Measurements from ENCODE around the gene MACROD1.
A peak's percentile ranks its signal among the peaks of the same experiment; 100 is the strongest.

MACROD1 gene

DNA sequence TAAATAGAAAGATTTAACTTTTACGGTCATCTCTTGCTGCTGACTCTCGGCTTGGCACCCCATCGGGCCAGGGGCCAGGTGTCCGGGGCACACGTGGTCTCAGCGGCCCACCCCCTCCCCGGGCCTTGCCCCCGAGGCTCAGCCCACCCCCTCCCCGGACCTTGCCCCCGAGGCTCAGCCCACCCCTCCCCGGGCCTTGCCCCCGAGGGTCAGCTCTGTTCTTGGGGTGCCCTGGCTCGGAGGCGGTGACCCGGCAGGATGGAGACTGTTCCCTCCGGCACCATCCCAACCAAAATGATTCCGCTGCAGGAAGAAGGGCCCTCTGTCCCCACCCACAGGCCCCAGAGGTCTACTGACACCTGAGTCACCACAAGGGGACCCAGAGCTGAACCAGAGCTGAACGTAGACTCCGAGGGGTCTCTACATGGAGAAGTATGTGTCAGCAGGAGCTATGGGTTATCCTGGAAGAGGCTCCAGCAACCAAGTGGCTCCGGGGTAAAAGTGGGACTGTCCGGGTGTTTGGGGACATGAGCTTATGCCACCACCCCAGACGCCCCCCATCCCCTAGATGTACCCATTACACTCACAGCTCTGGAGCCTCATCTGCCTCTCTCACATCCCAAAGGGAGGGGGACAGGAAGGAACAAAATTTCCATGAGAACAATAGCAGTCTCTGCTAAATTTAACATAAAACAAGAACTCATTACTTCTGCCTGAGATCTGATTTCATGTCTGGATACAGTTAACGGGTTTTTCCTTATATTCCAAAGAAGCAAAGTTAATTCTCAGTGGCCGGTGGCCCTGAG lies 38.4 kb downstream of the MACROD1 start:
- DNase-seq: no peak

DNA sequence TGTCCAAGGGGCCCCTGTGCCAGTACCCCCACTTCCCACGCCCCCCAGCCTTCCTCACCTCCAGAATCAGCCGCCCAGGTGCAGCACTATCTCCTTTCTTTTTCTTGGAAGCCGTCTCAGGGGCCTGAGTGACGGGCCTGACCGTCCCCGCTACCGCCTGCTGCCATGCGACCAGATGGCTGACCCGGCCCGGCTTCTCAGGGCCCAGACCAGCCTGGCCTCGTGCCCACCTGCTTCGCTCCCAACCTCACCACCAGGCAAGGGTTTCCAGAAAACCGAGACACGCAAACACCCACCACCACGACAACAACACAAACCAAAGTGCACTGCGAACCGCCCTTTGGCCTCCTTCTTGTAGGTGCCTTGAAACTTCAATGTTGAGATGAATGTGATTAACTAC lies 39.1 kb downstream of the MACROD1 start:
- DNase-seq: no peak

DNA sequence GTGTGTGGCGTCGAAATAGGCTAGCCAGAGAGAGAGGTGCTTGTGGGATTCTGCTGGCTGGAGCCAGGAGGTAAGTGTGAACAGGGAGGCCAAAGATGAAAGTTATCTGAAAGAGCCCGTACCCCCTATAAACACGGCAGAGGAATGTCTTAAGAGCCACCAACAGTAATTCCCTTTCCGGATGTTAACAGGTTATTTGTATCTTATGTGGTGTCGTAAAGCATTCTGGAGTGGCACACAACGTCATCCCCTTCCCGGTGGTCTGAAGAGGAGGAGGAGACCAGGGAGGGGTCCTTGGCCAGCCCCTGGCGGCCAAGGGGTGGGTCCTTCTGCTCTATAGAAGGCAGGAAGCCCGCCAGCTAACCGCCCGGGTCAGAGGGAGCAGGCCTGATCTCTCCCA lies 39.5 kb downstream of the MACROD1 start:
- DNase-seq: no peak

DNA sequence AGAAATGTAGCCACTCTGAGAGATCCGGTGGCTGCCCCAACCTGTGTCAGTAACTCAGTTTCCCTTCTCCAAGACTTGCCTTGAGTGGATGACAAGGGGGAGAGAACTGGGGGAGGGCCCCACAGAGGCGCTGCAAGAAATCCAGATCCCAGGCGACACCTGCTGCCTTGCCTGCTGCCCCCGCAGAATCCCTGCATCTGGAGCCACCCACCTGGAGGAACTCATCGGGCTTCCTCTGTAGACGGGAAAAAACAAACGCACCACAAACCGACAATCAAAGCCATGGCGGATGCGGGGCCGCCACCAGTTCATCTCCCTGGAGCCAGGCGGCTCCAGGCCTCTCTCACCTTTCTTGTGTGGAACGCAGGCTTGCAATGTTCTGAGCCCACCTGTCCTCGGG lies 40.2 kb downstream of the MACROD1 start:
- DNase-seq: no peak

DNA sequence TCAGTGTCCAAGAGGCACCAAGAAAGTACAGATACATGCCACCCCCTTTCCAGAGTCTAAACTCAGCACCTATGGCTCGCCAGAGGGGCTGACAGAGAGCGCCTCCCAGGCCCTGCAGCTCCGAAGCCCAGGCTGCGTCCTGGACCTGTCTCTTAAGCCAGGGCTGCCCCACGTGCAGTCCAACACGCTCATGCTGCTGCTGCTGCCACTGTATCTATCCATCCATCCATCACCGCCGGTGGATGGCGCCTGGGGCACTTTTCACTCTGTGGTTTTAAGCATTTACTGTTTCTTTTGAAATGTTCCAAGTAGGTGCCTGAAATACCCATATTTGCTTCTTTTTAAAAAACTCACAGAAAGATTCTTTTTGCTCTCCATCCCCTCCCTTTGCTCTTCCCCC lies 41.8 kb downstream of the MACROD1 start:
- DNase-seq: peak; percentile 22

DNA sequence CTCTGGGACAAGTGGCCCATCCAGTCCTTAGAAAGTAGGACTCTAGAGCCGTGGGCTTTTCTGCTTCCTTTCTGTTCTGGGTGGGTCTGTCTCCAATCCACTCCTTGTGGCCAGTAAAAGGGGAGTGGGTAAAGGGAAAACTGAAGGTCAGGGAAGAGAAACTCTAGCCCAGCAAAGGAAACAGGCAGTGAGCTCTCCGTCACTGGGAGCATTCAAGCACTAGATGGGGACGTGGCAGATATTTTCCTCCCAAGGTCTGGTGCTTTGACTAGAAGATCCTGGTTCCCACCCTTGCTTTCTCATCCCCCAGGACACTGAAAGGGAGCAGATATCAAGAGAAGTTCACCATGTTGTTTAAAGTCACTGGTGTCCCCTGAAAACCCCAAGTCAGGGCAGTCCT lies 42.2 kb downstream of the MACROD1 start:
- DNase-seq: no peak

DNA sequence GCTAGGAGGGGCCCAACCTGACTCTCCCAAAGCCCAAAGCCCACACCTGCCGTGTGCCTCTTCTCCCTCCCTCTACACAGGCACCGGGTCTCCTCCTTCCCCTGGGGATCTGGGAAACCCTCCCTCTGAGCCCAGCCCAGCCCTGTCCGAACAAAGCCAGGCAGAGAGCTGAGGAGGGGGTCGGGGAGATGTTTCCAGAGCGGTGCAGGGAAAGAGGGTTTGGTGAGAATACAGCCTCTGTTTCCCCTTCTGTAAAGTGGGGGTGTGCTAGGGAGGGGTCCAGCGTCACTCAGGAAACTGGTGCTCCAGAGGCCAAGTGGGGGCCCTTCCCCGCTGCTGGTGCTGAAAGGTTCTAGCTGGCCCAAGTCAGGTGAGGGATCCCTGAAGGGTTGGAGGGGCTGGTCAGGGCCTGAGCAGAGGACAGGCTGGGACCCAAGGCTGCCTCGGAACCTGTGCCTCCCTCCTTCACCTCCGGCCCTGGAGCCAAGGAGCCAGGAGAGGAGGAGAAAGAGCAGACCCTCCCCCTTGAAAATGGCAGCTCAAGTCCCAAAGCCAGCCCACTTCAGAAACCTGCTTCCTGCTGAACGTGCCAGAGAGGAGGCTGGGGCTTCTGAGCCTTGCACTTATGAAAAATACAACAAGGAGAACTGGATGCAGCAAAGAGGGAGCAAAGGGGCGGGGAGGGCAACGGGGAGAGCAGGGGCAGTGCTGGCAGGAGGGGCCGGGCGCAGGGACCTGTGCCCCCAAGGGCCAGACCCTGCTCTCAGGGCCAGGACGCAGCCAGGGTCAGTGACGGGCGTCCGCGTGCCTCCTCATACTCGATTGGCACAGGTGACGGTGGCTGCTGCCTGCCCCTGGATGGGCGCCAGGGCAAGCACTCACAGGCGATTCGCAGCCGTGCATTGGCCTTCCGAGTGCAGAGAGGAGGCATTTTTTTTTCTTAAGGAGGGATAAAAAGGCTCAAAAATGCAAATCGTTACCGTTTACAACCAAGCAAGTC lies 43.2 kb downstream of the MACROD1 start:
- no peak for DNase-seq

DNA sequence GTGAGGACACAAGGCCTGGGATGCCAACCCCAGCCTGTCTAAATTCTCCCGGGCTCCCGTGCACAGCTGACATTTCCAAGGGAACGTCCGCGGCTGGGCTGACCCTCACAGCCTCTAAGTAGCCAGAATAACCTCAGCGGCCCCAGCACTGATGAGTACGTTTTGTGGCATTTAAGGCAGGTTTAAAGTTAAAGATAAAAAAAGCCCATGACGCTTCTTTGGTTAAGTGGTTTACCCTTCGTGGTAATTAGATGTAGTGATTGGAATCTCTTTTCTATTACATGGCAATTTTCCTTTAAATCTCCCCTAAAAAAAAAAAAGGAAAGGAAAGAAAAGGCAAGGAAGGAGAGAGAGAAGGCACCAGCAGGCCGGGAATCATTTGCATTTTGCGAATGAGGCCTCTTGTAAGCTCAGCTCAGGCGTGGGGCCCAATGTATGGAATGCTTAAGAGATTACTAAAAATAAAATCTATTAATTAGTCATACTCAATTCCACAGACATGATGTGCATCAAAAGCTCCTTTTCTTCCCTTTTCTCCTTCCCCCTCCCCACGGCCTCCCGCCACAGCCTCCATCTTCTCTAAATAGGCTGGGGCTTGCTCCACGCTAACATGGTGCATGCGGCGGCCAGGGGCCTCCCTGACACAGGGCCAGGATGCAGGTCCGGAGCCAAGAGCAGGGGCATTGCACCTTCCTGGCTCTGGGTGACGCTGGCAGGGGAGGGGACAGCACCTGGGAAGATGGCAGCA lies 44.1 kb downstream of the MACROD1 start:
- peak; percentile 16 for DNase-seq

DNA sequence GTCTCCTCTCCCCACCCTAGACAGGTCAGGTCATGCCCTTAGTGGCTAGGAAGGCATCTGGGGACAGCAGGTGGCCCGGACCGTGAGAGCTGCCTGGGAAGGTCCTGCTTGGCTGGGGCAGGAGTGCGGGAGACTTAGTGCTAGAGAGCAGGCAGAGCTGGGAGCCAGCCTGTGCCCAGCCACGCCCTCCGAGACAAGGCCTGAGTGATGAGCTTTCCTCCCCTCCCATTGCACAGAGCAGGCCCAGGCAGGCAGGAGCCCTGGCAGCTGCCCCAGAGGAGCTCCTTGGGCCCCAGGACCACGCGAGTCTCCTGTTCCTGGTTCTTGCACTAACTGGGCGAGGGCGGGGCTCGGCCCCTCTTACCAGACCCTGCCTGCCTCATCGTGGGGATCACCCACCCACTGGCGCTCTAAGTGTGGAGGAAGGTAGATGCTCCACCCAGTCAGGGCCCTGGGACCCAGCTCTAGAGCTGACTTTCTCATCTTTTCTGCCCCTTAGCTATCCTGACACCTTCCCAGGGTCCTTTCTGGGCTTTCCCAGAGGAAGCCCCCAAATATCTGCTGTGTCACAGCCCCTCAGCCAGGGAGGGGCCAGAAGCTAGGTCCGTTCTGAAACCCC lies 44.9 kb downstream of the MACROD1 start:
- DNase-seq: no peak

DNA sequence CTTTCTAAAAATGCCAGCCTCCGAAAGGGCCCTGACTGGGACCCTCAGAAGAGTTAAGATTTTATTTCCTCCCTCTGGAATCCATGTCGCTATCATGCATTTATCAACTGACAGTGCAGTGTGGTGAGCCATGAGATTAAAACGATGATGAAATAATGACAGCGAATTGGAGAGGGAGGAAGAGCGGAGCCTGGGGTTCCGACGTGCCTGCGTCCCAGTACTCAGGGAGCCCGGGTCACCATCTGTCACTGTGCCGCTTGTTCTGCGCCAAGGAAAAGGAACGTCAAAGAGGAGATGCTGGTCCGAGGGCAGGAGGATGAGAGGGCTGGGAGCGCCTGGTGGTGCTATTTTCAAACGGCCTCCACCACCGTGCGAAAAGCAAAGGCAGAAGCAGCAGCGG lies 46.2 kb downstream of the MACROD1 start:
- no peak for DNase-seq

DNA sequence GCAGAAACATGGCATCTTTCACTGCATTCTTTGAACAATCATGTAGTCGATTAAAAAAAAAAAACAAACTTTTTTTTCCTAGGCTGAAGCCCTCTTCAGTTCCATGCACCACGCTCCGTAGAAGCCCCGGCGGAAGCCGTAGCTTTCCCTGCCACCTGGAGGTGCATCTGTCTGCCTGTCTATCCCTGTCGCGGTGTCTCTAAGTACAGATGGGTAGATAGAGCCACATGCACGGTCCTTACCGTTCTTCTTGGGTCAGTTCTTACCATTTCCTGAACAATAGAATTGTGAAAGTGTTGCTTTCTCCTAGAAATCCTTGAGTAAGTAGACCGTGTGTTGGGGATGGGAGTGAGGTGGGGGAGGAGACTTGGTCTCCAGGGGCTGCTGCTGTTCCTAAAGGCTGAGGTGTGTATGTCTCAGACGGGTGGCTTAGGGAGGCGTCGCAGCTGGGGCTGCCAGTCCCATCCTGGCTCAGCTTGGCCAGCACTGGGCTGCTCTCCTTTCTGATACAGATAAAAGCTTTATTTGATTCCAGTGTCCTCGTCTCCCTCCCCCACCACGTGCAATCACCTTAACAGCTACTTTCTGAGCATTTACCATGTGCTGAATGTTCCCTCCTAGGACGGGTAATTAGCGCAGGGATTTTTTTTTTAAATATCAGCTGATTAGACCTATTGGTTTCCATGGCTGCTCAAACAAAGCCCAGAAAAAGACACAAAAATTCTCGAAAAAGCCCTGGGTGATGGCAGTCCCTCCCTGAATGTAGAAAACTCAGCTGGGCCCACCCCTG lies 46.8 kb downstream of the MACROD1 start:
- DNase-seq: no peak

DNA sequence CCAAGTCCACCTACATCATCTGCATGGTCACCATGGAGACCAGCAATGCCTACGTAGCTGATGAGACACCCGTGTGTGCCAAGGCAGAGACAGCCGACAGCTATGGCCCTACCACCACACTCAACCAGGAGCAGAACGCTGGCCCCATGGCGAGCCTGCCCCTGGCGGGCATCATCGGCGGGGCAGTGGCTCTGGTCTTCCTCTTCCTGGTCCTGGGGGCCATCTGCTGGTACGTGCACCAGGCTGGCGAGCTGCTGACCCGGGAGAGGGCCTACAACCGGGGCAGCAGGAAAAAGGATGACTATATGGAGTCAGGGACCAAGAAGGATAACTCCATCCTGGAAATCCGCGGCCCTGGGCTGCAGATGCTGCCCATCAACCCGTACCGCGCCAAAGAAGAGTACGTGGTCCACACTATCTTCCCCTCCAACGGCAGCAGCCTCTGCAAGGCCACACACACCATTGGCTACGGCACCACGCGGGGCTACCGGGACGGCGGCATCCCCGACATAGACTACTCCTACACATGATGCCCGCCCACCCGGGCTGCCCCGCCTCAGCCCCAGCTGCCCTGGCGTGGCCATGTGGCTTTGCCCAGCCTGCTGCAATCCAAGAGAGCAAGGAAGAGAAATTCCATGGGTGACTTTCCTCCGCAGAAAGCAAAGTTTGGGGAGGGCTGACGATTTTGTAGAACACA lies 48.0 kb downstream of the MACROD1 start:
- DNase-seq: no peak

DNA sequence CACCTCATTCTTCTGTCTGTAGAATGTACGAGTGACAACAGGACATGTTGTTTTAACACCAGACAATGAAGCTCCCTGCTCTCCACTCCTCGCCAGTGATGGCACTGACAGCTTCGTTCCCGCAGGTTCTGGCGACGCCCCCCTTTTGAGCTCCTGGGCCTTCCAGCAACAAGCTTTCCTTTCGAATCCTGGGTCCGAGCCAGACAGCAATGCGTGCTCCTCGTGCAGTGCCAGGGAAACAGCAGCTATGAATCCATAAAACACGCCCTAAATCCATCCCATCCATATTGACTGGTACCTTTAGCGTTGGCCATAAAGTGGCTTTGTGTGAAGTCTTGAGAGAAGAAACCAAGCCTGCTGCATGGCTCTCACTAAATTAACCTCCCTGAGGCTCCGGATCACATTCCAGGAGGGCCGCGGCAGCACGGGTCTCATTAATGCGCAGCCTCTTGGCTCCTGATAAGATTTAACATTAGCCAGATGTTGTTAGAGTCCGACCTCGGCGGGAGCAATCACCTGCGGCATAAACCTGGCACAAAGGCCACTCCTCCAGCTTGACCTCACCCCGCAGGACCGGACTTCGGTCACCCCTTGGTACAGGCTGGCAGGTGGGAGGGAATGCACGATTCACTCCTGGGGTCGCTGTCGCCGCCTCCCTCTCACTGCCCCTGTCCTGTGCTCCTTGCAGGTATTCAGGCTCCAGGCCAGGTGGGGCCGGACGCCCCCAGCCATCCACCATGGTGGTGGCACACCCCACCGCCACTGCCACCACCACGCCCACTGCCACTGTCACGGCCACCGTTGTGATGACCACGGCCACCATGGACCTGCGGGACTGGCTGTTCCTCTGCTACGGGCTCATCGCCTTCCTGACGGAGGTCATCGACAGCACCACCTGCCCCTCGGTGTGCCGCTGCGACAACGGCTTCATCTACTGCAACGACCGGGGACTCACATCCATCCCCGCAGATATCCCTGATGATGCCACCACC lies 50.1 kb downstream of the MACROD1 start:
- no peak for DNase-seq

DNA sequence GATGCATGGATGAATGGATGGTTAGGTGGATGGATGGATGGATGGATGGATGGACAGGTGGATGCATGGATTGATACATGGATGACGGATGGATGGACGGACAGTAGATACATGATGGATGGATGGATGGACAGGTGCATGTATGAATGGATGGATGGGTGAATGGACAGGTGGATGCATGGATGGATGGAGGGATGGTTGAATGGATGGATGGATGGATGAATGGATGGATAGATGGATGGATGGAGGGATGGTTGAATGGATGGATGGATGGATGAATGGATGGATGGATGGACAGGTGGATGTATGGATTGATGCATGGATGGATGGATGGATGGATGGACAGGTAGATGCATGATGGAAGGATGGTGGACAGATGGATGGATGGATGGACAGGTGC lies 51.7 kb downstream of the MACROD1 start:
- DNase-seq: no peak

DNA sequence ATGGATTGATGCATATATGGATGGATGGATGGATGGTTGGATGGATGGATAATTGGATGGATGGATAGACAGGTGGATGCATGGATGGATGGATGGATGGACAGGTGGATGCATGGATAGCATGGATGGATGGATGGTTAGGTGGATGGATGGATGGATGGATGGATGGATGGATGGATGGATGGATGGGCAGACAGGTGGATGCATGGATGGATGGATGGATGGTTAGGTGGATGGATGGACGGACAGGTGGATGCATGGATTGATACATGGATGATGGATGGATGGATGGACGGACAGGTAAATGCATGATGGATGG lies 52.5 kb downstream of the MACROD1 start:
- DNase-seq: no peak

DNA sequence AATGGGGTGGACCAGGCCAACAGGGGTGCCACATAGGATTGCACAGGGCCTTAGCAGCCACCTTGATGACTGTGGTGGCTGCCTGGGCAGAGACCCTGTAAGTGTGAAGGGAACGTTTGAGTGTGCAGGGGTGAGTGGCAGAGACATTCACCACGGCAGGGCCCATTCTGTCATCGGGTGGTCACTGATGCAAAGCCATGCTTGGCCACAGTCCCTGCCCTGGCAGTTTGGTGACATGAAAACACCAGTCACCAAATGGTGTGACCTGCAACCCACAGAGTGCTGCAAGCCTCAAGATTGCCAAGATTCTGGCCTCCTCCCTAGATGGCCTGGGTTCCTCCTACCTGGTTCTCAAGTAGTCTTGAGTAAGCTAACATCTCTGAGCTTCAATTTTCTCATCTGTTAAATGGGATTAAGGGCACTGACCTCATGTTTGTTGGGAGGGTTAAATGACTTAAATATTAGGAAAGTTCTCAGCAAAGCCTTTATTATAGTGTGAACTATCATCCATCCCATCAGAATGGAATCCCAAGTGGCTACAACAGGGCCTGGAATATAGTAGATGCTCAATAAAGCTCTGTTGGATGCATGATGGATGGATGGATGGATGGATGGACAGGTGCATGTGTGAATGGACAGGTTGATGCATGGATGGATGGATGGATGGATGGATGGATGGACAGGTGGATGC lies 53.0 kb downstream of the MACROD1 start:
- DNase-seq: no peak

DNA sequence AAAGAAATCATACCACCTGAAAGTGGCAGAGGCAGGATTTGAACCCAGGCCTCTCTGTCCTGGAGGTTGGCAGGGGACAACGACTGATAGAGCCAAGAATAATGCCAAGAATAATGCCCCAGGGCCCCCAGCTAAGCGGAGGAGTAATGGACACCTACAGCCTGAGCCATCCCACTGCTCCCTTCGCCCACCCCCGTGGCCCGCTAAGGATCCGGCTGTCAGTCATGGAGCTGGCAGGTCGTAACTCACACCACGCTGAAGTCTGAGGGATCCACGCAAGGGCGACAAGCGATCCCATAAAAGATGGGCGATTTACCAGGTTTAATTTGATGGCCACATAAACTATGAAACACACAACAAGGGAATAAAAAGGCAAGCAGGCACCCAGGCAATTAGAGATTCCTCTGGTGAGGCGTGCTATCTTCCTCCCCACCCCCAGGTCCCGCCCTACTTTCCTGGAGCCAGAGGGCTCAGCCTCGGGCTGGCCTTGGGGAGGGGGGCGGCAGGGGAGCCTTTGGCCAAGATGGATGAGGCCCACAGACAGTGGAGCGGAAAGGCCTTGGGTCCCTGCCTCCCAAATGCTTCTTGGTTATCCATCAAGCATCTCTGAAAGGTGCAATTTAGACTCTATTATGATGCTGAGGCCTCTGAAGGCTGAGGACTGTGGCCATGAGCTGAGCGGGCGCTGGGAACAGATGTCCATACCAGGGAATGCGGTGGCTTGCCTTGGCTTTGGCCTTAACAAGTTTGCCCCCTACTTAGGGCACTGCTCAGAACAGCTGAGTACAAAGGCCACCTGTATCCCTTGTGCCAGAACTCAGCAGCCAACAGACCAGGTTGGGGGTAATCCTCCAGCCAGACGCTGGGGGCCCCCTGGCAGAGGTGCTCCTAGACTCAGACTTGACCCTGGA lies 55.2 kb downstream of the MACROD1 start:
- no peak for DNase-seq

DNA sequence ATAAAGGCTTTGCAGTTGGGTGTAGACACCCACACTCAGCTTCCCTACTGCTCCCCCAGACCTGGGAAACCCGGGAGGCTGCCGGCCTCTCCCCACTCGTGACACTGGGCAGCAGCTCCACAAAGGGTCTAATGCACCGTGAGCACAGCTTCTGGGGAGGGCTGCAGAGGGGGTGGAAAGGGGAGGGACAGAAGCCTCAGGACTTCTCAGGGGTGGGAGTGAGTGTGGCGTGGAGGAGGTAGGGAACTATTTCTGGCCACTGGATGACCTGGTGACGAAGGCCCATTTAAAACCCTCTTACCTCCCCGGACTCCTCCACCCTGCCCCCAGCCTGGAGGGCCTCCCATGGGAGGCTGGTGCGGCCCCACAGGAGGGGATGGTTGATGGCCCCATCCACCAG lies 56.6 kb downstream of the MACROD1 start:
- DNase-seq: no peak

Measured in hematopoietic multipotent progenitor cell treated with erythropoietin and hydrocortisone succinate and interleukin-3 and kit ligand, for 6 days (in vitro differentiated cells).